GM12872 (cell line): ENCODE measurements around the gene IGSF21.

Experiments used
- TF ChIP-seq, protein P1 (sequence below): IDR thresholded peaks from 3 replicates; pipeline ENCODE4 v1.5.1; 2011; ENCODE audit warnings: low read depth, mild to moderate bottlenecking, low read length, moderate library complexity; ENCODE audit not compliant: insufficient read depth

The IGSF21 gene

DNA sequence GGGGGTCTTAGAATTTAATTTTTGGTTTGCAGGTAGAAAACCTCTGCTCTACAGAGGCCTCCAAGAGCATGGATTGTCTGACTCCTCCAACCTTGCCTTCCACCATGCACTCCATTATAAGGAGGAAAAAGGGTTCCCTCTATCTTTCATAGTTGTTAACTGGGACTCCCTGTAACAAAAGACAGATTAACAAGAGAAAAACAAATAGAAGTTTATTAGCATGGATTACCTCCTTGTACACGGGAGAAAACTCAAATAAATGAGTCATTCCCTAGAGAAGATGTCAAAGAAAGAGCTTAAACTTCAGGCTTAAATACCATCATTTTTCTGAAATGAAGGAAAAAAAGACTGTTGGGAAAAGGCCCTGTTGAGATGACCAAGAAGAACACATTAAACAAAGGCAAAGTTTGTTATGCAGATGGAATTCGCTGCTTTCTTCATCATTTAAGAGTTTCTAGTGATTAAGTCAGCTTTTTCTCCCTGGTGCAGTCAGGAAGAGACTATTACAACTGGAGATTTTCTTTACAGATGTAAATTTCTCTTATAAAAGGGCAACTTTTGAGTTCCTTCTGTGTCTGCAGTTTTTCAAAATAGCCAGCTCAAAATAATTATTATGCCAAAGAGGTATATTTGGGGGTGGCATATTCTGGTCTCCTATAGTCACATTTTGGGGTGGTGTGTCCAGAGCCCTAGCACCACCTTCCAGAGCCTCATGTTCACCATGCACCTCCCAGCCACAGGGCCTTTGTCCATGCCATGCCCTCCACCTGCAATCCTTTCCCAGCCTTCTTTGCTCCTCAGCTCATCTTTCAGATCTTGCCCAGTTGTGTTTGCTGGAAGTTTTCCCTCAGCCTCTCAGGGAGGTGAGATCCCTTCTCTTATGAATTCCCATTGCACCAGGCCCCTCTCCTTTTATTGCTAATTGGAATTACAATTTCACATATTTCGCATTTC lies 310.0 kb downstream of the IGSF21 start:
- TF ChIP-seq, protein P1, sequence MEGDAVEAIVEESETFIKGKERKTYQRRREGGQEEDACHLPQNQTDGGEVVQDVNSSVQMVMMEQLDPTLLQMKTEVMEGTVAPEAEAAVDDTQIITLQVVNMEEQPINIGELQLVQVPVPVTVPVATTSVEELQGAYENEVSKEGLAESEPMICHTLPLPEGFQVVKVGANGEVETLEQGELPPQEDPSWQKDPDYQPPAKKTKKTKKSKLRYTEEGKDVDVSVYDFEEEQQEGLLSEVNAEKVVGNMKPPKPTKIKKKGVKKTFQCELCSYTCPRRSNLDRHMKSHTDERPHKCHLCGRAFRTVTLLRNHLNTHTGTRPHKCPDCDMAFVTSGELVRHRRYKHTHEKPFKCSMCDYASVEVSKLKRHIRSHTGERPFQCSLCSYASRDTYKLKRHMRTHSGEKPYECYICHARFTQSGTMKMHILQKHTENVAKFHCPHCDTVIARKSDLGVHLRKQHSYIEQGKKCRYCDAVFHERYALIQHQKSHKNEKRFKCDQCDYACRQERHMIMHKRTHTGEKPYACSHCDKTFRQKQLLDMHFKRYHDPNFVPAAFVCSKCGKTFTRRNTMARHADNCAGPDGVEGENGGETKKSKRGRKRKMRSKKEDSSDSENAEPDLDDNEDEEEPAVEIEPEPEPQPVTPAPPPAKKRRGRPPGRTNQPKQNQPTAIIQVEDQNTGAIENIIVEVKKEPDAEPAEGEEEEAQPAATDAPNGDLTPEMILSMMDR: no peak

DNA sequence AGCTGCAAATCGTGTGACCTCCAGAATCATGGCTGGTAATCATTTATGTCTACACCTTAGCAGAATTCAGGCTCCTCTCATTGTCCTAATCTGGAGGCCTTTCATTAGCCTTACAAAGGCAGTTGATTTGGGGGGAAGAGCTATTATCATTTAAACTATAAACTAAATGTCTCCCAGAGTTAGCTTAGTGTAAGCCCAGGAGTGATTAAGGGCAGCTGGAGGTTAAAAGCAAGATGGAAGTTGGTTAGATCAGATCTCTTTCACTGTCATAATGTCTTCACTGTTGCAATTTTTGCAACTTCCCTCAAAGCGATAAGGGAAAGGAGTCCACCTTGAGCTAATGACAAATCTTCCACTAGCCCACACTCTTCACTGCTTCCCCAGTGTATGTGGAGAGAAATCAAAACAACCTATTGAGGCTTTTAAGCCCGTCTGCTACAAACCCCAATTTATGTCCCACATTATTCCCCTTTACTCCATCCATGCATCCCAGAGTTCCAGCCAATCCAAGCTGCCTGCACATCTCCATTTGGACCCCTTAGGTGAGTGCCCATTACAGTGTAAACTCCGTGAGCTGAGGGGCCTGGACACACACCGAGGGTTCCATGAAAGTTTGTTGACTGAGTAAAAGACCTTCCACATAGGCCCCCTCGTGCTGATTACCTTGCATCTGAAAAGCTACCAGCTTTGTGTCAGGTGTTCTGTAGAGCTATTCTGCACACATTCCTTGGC lies 311.7 kb downstream of the IGSF21 start:
- TF ChIP-seq, protein P1: no peak

DNA sequence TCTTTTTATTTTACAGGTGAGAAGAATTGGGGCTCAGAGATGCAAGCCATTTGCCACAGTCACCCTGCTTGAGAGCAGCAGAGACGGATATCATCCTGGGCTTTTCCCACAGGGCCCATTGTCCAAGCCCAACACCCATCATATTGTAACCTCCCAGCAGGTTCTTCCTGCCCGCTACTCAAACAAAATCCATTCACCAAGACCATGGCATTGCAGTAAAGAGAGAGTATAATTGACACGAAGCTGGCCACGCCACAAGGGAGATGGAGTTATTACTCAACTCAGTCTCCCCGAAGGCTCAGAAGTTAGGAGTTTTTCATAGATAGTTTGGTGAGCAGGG lies 312.2 kb downstream of the IGSF21 start:
- TF ChIP-seq, protein P1: no peak

DNA sequence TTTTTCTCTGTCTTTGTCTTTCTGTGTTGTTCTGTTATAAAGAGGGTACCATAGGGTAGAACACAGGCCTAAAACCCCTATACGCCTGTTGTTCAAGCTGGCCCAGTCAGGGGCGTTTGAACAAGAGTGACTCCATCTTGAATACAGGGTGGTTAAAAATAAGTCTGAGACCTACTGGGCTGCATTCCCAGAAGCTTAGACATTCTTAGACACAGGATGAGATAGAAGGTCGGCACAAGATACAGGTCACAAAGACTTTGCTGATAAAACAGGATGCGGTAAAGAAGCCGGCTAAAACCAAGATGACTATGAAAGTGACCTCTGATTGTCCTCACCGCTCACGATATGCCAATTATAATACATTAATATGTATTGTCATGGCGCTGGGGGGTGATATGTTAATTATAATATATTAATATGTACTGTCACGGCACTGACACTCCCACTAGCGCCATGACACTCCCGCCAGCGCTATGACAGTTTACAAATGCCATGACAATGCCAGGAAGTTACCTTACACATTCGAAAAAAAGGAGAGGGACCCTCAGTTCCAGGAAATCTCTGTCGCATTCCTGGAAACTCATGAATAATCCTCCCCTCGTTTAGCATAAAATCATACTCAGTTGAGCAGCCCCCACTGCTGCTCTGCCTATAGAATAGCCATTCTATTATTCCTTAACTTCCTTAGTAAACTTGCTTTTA lies 314.6 kb downstream of the IGSF21 start:
- TF ChIP-seq, protein P1: no peak

DNA sequence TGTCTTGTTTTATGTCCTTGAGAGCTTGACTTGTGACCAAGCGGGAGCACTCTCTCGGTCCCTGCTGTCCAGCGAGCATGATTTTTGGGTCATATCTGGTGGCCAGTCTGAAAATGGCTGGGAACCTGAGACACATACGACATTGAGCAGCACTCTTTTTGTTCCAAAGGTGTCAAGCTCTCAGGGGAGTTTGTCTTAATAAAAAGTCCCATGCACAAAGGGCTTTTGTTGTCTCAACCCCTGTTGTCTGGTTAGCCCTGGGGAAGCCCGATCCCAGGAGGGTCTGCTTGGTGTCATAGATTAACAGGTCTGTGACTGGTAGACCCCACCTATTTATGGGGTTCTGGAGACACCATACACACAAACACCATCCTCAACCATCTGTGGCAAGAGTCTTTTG lies 315.4 kb downstream of the IGSF21 start:
- TF ChIP-seq, protein P1: no peak

DNA sequence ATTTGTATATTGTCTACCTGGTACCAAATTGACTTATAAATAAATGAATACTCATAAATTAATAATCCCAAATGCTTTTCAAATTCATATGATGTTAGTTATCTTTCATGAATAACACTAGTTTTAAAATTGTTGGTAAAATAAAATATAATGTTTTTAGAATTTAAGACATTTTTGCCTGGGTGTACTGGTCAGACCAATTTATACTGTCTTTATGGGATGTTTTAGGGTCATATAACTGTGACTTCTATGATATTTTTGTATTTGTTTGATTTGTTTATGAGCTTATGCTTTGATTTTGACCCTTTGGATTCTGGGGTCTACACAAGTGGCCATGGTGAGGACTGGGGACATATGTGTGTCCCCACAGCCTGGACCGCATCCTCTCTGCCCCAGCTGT lies 319.0 kb downstream of the IGSF21 start:
- TF ChIP-seq, protein P1: no peak
